HG02885 (cell line): ENCODE measurements around the gene THAP10.
"Not testable (repeated sequence)": the region's sequence is repeated elsewhere in the genome, so short reads cannot be mapped to it uniquely, and the experiment has no call there.

Experiments
- ATAC-seq: cut with Tn5 transposase; IDR thresholded peaks from one replicate; pipeline ENCODE4 v1.9.1; 2021; ENCODE audit warnings: mild to moderate bottlenecking; ENCODE audit not compliant: unreplicated experiment, poor library complexity

THAP10 gene

DNA sequence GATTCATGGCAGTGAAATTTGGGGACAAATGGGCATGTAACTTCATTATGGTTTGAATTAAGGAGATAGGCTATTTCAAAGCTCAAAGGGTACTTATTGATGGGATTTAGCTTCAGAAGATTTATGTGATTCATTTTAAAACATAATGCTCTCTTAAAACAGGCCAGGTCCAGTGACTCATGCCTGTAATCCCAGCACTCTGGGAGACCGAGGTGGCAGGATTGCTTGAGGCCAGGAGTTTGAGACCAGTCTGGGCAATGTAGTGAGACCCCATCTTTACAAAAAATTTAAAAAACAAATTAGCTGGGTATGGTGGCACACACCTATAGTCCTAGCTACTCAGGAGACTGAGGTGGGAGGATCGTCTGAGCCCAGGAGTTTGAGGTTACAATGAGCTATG is 11.5 kb downstream of the THAP10 start:
- ATAC-seq, result no peak

DNA sequence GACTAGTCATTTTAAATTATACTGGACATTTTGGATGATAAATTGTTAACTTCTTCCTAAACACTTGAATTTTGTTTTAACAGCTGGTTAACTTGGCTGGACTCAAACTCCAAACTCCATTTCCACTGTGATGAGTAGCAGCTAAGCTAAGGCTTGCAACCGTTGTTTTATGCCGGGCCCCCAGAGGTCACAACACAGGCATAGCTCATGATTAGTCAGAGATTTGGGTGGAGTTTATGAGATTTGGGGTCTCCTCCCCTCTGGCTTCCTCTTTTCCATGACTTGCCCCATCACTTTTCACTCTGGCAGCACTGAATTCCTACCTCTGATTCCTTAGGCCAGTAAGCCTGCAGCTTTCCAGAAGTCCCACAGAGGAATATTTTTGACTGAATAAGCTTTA is 12.8 kb downstream of the THAP10 start:
- no peak for ATAC-seq

DNA sequence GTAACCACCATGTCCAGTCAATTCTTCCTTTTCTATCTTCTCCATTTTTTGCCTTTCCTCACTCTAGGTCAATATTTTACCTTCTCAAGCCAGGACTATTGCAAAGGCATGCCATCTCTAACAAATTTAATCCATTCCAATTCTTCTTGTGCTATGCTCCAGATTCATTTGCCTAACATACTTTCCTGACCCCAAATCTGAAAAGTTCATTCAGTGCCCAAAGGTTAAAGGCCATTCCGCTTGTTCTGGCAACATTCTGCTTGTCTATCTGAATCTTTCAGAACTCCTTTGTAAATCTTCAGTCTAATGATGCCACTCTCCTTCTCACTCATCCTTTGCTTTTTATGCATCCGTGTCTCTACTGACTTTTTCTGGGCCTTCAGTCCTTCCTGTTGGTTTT is 15.6 kb downstream of the THAP10 start:
- no peak for ATAC-seq

DNA sequence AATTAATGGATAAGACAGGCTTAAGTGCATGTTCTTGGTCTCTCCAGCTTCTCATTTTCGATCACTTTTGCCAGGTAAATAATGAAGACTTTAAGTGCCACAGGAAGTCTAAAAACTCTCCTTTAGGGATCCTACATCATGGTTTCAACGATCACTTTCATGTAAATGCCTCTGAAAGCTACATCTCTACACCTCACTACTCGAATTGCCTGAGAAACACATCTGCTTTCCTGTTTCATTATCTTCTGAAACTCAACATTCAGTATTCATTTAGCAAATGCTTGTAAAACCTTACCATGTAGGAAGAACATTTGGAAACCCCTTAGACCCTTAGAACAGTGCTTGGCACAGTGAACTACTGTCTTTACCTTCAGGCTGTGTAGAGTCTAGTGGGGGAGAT is 16.2 kb downstream of the THAP10 start:
- ATAC-seq, result no peak

DNA sequence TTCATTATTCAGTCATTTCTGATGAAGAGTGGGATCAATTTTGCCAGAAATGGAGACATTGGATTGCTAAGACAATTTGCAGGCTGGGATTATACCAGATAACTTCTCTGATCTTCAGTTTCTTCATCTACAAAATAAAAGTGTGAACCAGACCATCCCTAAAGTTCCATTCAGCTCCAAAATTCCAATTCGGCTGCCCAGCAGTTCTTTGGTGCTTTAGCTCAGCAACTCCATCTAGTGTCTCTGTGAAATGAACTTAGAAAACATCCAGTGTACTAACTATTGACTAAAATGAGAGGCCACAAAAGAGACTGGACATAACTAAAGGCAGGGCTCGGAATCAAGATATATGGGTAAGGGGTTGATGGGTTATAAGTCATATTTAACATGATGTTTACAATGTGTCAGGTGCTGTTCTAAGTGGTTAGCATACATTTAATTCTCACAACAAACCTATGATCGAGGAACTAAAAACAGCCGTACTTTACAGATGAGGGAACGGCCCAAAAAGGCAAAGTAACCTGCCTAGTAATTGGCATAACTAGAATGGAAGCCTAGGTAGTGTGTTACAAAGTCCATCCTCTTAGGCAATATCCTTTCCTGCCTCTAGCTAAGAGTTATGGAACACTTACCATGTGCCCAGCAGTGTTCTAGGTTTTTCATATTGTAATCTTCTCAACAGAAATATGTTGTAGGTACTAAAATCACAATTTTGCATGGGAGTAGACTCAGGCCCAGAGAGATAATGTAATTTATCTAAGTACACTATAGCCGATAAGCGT is 17.0 kb downstream of the THAP10 start:
- ATAC-seq, result no peak

DNA sequence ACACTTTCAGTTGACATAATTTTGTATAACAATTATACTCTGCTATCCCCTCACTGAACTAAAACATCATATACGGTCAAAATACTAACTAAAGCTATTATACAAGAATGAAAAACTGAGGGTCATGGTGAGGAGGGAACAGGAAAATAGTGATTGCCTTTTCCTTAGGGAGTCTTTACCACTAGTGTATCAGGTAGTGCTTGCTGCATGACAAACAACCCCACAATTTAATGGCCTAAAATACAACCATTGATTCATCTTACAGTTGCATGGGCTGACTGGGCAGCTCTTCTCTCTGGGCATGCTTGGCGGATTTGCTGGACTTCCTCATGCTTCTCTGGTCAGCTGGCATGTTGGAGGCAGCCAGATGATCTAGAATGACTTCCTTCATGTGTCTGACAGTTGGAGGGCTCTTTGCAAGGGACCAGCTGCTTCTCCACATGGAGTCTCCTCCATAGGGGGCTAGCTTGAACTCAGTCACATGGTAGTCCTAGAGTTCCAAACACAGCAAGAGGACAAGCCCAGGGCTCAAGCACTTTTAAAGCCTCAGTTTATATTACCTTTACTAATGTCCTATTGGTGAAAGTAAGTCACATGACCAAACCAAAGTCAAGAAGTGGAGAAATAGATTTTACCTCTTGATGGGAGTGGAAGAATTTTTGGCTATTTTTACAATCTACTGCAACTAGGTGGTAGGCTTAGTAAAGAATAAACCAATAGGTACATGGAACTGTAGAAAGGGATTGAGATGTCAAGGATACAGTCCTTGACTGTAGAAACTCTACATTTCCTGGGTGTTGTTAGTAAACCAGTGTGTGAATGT is 18.8 kb downstream of the THAP10 start:
- ATAC-seq, result no peak

DNA sequence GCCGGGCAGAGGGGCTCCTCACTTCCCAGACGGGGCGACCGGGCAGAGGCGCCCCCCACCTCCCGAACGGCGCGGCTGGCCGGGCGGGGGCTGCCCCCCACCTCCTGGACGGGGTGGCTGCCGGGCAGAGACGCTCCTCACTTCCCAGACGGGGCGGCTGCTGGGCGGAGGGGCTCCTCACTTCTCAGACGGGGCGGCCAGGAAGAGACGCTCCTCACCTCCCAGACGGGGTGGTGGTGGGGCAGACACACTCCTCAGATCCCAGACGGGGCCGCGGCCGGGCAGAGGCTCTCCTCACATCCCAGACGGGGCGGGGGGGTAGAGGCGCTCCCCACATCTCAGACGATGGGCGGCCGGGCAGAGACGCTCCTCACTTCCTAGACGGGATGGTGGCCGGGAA is 20.7 kb downstream of the THAP10 start:
- not testable (repeated sequence) for ATAC-seq

DNA sequence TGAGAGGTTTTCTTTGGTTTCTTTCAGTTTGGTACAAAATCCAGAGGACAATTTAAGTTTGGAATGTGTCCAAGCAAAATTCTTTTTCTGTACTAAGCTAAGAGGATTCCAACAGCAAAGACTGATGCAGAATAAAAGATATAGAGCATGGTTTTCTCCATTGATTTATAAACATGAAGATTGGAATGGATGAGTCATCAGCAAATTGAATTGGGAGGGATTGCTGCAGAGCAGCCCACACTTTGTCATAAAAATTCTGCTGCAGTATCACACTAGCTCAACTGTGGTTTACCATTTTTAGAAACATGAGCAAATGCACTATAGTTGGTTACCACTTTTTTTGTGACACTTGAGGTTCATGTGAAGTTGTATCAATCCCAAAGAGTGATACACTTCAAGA is 22.2 kb downstream of the THAP10 start:
- no peak for ATAC-seq

DNA sequence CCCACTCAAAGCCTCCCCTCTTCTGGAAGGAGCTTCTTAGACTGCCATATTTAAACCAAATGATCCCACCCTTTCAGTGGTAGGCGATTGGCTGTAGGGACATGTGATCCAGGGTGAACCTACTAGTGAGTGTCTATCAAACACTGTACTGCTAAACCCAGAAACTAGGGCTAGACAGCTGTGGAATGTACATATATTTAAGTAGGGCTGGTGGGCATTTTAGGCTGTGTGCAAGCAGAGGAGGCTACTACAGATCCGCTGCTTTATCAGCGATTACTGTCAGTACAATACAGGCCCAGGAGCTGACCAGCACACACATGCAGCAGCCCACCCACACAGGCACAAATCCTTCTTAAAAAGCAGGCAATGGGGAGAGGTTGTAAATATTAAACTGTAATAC is 22.9 kb downstream of the THAP10 start:
- ATAC-seq, result no peak

DNA sequence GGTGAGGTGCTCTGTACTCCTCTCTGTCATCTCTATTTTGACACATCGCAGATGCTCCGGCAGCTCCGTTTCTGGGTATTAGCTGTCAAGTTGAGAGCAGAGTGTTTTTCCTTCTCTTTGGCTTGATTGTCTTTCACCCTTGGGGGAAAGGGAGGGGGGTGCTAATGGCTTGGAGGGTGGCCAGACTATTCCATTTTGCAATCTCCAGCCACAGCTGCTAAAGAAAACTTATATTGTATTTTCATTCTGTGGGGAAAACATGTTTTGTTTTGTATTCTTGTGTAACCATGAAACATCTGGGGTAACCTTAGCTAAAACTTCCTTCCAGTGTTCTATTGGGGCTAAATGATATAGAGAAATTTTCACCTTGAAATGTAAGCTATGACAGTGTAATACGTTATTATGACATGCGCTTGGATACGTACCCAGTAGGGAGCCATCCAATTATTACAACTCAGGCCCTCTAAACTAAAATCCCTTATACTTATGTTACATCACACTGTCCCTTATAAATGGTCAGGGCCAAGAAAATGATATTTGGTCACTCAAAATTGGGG is 24.2 kb downstream of the THAP10 start:
- ATAC-seq, result no peak

DNA sequence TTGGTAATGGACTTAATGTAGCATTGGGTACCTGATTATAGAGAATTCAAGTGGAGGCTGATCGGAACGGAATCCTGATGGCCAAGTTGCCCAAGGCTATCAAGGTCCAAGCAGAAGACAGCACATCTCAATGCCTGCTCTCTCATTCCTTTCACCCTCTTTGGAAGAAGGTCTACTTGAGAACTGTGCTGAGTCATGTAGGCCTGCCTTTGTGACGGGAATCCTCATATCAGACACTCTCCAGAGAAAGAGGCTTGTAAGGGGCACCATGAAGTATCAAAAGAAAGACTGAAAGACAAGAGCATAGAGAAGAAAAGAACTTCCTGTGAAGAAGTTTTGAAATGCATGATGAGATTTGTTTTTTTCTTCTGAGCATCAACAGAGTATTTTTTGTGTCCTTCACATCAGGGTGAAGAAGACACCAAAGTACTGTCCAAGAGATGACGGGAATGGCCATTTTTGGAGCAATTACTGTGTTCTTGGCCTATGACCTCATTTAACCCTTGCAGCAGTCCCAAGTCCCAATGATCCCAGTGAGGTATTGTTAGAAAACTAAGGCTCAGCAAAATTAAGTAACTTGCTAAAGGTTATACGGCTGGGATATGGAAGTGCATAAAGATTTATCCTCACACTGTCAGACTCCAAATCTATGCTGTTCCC is 25.1 kb downstream of the THAP10 start:
- ATAC-seq, result no peak

DNA sequence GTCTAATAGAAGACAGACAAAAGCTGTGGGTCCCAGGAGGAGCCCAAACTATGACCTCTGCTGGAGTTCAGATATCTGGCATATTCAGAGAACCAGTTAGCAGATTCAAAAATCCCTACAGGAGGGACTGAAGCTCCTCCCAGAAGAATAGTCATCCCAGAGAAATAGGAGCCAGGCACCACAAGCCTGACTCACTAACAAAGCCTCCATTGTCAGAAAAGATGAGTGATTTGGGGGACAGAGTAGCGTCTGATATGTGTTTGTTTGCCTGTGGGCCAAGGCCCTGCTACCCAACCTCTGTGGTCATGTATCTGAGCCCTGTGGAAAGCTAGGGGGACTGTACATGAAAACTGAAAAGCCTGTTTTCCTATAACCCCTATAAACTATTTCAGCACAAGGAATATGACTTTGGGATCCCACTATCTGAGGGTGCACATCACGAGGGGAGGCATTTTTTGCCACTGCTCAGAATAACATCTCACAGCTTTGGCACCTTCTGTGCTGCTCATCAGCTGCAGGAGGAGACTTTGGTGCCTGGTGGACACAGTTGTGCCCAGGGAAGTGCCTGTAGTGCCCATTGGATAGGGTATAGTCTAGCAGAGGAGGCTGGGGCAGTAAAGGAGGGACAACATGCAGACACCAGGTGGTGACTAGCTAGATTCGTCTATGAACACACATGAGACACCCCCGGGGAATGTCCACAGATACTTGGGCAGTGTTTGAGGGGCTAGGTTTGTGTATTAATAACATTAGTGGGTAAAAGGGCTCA is 28.6 kb downstream of the THAP10 start:
- ATAC-seq, result no peak

DNA sequence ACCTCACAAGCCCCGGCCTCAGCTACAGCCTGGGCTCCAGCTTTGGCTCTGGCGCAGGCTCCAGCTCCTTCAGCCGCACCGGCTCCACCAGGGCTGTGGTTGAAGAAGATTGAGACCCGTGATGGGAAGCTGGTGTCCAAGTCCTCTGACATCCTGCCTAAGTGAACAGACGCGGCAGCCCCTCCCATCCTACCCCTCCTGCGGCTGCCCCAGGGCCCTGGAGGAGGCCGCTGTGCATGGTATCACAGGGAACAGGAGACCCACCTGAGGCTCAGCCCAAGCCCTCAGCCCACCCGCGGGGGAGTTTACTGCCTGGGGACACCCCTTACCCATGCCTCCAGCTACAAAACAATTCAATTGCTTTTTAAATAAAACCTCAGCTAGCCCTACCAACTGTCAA is 32.2 kb downstream of the THAP10 start:
- no peak for ATAC-seq

DNA sequence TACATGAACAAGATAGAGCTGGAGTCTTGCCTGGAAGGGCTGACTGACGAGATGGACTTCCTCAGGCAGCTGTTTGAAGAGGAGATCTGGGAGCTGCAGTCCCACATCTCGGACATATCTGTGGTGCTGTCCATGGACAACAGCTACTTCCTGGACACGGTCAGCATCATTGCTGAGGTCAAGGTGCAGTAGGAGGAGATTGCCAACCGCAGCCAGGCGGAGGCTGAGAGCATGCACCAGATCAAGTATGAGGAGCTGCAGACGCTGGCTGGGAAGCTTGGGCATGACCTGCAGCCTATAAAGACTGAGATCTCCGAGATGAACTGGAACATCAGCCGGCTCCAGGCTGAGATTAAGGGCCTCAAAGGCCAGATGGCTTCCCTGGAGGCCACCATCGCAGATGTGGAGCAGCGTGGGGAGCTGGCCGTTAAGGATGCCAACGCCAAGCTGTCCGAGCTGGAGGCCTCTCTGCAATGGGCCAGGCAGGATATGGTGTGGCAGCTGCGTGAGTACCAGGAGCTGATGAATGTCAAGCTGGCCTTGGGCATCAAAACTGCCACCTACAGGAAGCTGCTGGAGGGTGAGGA is 32.8 kb downstream of the THAP10 start:
- no peak for ATAC-seq

DNA sequence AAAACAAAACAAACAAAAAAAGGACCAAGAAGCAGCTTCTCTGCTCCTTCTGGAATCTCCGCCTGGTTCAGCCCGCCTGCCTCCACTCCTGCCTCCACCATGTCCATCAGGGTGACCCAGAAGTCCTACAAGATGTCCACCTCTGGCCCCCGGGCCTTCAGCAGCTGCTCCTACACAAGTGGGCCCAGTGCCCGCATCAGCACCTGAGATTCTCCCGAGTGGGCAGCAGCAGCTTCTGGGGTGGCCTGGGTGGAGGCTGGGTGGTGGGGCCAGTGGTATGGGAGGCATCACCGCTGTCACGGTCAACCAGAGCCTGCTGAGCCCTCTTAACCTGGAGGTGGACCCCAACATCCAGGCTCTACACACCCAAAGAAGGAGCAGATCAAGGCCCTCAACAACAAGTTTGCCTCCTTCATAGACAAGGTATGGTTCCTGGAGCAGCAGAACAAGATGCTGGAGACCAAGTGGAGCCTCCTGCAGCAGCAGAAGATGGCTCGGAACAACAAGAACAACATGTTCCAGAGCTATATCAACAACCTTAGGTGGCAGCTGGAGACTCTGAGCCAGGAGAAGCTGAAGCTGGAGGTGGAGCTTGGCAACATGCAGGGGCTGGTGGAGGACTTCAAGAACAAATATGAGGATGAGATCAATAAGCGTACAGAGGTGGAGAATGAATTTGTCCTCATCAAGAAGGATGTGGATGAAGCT is 33.5 kb downstream of the THAP10 start:
- not testable (repeated sequence) for ATAC-seq

DNA sequence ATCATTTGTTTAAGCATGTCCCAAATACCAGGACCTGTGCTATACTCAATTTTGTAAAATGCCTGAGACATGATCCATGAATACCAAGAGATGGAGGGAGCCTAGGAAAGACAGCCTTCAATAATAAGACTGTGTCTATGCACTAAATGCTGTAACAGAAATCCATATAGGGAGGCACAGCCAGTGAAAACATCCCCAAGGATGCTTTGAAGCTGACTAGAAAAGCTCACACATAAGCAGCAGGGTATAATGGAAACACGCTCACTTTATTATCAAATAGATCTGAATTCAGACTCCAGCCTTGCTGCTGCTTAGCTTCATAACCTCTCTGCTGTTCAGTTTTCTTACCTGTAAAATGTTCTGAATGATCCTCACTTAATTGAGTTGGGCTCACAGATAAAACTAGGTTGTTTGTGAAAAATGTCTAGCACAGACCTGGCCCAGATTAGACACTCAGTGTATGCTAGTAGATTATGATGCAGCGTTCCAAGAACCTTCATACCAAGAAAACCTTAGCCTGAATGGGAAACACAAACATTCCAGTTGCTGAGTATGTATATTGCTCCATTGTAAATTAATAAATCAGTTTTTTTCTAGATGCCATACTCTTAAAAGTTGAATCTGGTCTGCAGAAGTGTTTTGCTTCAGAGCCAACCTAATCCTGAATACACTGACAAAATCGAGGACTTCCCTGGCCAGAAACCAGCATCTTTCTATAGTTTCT is 34.5 kb downstream of the THAP10 start:
- ATAC-seq, result no peak

DNA sequence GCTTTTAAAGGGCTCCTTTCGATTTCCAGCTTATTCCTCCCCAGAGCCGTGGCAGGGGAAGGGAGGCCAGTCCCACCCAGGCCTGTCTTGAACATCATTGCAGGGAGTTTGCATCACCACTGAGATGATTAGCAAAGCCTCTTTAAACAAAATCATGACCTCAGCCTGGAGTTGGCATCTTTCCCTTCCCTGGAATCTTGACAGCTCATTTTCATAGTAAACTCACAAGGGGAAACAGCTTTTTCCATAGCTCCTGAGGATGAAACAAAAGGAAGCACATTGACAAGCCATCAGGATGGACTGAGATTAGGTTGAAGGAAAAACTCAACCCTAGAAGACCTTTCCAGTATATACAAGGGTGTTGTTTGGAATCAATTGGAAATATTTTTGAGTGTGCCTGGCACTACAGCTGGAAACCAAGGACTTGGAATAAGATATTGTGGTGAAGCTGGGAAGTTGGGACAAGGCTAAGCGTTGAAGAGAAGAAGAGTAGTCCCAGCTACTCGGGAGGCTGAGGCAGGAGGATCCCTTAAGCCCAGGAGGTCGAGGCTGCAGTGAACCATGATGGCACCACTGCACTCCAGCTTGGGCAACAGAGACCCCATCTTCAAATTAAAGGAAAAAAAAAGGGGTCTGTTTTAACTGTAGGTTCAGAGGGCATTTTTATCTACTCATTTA is 35.2 kb downstream of the THAP10 start:
- ATAC-seq, result no peak
